Fibroblast of skin of right quadriceps (primary cell): ENCODE measurements around the gene HLA-B.
"Not testable (repeated sequence)": the region's sequence is repeated elsewhere in the genome, so short reads cannot be mapped to it uniquely, and the experiment has no call there.

Source experiments
- DNase-seq: peaks from one replicate; pipeline ENCODE4 v3.0.0-alpha.2; 2013

Gene HLA-B

DNA sequence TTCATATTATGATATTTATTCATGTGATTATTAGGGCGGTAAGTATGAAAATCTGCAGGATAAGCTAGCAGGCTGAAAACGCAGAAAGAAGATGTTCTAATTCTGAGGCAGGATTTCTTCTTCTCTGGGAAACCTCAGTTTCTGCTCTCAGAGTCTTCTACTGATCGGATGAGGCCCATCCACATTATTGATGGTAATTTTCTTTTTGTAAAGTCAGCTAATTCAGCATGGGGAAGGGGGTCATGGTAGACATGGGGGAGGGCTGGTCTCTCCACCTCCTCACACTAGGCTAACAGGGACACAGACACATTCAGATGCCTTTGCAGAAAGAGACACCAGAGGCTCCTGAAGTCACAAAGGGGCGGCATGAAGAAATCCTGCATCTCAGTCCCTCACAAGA, 24.7 kb upstream of the HLA-B start:
- DNase-seq, result no peak

DNA sequence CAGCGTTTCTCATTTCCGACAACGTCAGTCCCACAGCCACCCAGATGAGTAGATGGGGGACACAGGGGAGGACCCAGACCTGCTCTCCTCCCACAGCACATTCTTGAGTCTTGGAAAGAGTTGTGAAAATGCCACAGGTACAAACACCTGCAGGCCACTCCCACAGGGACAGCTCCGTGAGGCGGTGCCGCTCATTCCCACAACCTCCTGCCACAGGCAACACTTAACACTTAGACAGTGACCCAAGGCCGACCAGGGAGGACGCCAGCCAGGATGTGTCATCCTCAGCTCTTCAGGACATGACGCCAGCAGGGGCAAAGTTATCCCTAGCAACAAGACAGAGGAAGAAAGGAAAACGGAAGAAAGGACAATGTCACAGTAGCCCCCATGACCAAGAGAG, 22.9 kb upstream of the HLA-B start:
- no peak for DNase-seq

DNA sequence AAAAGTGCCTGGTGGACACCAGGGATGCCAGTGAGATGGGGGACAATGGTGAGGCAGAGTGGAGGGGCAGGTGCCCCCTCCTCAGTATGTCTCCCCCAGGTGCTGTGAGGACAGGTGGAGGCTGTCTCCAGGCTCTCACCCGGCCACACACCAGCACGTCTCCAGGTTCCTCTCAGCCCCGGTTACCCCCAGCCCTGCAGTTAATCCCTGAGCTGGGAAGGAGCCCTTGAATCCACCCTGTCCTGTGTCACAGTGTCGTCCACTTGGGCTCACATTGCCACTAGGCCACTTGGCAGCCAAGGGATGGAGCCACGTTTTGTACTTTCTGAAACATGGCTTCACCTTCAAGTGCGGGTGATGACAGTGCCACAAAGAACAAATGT, 21.7 kb upstream of the HLA-B start:
- DNase-seq, result no peak

DNA sequence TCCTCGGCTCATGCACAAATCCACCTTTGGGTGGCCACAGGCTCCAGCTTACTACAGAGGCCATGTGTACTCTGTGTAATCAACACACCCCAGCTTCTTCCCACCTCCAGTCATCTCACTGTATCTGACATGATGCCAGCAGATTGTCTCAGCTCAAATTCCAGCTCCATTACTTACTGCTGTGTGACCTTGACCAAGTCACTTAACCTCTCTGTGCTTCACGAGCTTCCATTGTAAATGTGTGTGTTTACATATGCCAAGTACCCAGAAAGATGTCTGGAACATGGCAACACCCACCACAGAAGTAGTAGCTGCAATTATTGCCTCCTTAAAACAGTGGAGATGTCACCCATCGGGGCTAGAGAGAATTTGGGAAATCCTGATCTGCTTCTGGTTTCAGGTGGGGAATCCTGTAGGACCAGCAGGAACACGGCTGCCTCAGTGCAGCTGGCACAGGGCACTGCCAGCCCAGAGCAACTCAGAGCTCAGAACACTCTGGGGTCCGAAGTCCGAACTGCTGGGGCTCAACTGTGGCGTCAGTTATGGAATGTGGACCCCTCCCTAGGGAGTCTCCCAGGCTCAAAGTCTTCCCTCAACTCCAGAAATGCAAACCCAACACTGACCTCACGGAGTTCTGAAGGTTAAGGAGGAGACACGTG, 21.2 kb upstream of the HLA-B start:
- DNase-seq, result no peak

DNA sequence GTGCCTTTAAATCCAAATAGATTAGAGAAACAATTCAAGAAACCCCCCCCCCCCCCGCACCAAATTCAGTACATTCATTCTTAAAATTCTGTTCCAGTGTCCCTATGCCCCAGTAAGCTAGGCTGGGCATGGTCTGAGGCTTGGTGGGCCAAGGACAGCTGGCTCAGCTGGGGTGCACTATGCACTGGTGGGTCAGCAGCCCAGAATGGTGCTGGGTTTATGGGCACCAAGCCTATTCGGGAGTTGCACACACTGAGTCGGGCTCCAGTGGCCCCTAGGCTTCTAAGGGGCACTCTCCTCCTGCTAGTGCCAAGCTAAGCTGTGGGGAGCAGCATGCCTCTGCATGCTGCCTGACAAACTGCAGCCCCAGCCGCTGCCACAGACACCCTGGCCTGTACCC, 20.1 kb upstream of the HLA-B start:
- no peak for DNase-seq

DNA sequence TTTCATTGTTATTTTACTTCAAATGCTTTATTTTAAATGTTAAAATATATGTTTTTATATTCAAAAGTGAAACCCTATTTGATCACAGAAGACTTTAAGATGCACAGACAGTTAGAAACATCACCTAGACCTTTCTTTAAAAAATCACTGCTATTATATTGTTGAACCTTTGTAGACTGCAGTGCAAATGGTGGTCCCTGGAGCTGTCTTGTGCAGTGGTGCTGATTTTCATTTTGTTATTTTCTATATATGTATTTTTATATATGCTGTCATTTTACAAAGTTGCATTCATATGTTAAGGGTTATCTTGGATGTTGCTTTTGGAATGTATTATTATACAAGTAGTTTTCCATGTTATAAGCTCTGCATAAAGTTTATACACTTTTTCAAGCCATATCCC, 18.7 kb upstream of the HLA-B start:
- no peak for DNase-seq

DNA sequence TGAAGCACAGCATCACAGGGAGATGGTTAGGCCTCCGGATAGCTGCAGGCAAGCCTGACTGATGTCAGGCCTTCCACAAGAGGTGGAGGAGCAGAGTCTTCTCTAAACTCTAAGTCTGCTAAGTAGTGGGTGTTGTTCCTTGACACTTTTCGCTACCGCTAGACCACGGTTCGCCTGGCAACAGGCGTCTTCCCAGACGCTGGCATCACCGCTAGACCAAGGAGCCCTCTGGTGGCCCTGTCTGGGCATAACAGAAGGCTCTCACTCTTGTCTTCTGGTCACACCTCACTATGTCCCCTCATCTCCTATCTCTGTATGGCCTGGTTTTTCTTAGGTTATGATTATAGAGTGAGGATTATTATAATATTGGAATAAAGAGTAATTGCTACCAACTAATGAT, 17.1 kb upstream of the HLA-B start:
- DNase-seq, result not testable (repeated sequence)

DNA sequence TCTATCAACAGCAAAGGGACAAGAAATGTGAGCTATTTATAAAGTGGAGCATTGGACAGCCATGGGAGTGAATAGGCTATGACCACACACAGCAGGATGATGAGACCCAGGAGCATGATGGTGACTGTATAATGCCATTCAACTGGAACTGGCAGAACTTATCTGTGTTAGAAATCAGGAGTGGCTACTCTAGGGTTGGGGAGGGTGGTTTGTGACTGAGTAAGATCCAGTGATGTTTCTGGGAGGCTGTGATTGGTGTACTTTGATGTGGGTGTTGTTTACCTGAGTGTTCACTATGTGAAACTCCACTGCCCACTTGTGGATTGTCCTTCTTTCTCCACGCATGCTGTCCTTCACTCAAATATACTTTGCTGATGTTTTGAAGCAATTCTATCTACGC, 11.5 kb upstream of the HLA-B start:
- DNase-seq, result no peak

DNA sequence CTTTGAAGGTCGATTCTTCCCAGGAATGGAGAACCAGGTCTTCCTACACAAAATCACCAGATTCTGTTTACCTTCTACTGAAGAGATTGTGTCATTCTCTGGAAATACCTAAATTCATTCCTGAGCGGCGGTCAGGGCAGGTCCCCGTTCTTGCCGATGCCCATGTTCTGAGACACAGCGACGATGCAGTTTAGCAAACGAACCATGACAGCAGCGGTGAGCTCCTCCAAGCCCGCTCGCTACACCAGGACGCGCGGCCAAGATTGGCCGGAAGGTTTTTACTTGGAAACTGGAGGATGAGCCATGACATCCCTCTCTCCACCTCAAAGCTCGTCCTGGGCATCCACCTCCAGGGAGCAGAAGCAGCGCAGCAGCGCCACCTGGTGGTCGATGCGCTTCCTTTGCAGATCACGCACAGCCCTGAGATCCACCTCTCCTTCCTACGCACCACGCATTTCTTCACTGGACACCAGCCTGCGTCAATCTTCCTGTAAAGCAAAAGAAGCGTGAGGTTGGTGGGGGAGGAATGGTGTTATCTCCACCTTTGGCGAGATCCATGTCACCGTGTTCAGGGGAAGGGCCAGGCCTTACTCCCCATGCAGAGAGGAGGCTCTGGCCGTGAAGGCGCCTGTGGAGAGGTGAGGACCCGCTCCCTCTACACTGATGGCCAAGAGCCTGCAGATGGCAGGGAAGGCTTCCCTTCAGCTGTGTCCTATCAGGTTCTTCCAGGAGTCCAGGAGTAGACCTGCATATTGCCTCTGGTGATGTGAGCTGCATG, 9.9 kb upstream of the HLA-B start:
- DNase-seq, result peak; percentile 76

DNA sequence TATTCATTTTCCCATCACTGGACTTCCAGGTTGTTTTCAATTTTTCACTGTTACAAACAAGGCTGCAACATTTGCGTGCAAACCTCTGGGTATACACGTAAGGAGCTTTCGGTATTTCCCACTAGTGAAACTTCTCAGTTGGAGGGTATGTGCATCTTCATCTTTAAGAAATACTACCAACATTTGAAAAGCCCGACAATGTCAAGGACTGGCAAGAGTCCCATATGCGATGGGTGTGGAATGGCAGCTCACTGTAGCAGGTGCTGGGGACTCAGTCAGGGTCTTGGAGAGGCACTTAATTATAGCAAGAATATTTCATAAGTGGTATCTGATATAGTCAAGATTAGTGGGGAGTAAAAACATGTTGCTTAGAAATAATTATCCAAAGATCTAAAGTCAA, 8.9 kb upstream of the HLA-B start:
- no peak for DNase-seq

DNA sequence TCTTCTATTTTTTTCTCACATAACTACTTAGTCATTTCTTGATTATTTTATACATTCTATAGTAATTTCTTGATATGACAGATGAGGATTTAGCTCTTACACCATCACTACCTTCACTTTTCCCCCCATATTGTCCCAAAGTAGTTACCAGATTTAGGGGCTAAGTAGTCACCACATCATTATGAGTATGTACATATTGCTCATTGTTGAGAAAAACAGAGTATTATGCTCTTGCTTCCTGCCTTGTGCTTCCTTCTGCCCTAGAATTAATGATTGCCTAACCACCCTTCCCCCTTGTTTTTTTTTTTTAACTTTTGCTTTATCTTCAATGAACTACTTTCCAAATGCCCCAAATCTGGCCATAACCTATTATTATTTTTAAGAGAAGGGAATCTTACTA, 6.8 kb upstream of the HLA-B start:
- no peak for DNase-seq

DNA sequence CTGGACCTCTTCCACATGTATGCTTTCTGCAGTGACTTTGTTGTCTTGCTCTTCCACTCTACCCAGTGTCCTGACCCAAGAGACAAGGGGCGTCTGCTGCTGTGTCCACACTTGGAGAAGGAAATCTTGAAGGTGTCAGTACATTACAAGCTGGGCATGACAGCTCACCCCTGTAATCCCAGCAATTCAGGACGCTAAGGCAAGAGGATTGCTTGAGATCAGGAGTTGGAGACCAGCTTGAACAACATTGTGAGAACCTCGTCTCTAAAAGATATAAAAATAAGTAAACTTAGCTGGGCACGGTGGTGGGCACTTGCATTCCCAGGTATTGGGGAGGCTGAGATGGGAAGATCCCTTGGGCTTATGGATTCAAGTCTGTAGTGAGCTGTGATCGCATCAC, 5.8 kb upstream of the HLA-B start:
- no peak for DNase-seq

DNA sequence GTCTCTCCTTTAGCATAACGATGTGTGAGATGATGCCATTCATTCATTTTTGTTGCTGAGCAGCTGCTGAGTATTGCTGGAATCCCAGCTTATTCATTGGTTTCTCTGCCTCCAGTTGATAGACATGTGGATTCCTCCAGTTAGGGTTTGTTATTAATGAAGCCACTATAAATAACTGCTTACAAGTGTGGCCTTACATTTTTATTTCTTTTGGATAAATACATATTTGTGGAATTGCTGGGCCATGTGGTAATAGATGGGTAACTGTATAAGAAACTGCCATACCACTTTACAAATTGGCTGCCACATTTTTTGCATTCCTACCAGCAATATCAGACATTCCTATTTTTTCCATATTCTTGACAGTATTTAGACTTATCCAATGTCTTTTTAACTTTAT, 2.6 kb upstream of the HLA-B start:
- DNase-seq, result no peak

DNA sequence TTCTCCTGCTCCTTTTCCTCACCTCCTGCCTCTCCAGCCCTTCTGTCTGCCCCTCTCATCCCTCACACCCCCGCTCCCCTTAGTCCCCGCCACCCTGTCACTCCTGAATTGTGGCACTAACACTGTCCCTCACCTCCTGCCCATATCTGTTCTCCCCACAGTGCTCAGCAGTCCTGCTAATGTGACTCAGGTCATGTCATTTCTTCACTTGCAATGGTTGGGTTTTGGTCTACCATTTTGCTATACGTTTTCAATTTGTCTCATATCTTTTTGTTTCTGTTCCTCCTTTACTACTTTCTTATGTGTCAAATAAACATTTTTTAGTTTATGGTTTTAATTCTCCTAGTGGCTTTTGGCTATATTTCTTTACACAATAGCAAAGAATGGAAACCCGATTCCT, 1.3 kb upstream of the HLA-B start:
- DNase-seq, result no peak

DNA sequence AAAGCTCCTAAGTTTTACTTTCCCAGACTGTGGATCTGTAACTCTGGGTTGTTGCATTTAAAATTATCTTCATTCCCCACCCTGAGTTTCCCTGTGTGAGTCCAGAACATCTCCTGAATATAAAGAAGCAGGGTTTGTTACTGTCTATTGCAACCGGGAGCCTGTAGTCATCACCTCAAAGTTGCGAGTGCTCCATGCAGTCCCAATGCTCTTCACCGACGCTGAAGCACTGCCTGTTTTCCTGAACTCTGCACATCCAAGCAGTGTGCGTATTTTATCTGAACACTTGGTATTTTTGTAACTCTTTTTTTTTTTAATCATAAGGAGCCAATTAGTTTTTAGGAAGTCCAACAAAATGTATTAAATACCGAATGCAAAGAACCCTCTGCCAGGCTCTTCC, 907 bp upstream of the HLA-B start:
- no peak for DNase-seq

DNA sequence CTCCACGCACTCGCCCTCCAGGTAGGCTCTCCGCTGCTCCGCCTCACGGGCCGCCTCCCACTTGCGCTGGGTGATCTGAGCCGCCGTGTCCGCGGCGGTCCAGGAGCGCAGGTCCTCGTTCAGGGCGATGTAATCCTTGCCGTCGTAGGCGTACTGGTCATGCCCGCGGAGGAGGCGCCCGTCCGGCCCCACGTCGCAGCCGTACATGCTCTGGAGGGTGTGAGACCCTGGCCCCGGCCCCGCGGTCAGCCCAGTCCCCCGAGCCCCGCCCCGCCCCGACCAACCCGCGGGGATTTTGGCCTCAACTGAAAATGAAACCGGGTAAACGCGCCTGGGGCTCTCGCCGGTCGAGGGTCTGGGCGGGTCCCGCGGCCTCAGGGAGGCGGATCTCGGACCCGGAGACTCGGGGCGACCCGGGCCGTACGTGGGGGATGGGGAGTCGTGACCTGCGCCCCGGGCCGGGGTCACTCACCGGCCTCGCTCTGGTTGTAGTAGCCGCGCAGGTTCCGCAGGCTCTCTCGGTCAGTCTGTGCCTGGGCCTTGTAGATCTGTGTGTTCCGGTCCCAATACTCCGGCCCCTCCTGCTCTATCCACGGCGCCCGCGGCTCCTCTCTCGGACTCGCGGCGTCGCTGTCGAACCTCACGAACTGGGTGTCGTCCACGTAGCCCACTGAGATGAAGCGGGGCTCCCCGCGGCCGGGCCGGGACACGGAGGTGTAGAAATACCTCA, 598 bp downstream of the HLA-B start:
- DNase-seq, result no peak

DNA sequence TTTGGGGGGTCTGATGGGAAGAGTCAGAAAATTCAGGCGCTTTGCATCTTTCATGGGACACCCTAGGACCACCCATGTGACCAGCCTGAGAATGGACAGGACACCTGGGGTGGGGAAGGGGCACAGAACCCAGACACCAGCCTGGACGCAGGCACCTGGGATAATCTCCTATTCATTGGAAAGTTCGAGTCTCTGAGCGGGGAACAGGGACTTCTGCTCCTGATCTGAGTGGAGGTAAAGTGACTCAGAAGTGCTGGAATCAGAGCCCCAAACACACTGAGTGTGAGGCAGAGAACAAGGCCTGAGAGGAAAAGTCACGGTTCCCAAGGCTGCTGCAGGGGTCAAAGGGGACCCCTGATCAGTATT, 1.4 kb downstream of the HLA-B start:
- no peak for DNase-seq

DNA sequence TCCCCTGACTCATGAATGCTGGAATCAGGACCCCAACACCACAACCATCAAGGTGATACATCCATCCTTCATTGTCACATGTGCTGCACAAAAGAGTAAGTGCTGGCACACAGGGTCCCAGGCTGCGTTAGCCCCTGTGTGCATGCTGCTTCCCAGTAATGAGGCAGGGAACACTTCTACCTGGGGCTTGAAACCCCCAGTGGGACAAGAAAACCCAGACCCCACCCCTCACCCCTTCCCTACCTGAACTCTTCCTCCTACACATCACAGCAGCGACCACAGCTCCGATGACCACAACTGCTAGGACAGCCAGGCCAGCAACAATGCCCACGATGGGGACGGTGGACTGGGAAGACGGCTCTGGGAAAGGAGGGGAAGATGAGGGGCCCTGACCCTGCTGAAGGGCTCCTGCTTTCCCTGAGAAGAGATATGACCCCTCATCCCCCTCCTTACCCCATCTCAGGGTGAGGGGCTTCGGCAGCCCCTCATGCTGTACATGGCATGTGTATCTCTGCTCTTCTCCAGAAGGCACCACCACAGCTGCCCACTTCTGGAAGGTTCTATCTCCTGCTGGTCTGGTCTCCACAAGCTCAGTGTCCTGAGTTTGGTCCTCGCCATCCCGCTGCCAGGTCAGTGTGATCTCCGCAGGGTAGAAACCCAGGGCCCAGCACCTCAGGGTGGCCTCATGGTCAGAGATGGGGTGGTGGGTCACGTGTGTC, 2.0 kb downstream of the HLA-B start:
- DNase-seq, result no peak

DNA sequence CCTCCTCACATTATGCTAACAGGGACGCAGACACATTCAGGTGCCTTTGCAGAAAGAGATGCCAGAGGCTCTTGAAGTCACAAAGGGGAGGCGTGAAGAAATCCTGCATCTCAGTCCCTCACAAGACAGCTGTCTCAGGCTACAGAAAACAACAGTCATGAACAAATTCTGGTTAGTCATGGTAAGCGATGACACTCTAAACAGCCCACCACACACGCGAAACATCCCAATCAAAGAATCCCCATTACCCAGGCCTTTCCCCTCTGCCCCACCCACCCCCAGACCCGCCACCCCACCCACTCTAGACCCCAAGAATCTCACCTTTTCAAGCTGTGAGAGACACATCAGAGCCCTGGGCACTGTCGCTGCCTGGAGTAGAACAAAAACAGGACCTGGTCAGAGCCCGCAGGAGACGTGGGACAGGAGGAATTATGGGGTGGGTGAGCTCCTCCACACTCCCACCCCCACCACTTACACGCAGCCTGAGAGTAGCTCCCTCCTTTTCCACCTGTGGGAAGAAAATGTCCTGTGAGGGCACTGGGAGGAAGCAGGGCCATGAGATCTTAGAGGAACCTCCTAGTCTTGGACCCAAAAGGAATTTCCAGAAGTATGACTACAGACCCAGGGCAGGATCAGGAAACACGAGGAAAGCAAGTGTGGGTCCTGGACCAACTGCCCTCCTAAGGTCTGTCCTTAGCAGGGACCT, 2.7 kb downstream of the HLA-B start:
- DNase-seq, result no peak

DNA sequence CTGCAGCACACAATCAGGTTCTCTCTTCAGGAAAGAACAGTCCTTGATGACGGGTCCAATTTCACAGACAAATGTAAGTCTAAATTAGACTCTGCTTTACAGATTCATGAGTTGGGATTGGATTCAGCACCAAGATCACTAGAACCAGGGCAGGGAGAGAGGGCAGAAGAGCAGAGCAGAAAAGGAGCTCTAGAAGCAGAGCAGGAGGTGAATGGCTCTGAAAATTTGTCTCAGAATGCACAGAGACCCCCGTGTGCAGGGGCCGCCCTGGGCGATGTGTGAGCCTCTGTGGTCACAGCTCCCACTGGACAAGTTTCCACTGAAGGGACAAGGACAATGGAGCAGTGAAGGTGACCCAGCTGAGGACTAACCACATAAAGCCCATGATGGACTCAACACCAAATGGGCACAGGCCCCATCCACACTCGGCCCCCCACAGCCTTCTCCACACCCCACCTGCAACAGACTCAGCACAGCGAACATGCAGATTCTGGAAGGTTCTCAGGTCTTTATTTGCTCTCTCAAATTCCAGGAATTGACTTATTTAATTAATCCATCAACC, 3.5 kb downstream of the HLA-B start:
- no peak for DNase-seq

DNA sequence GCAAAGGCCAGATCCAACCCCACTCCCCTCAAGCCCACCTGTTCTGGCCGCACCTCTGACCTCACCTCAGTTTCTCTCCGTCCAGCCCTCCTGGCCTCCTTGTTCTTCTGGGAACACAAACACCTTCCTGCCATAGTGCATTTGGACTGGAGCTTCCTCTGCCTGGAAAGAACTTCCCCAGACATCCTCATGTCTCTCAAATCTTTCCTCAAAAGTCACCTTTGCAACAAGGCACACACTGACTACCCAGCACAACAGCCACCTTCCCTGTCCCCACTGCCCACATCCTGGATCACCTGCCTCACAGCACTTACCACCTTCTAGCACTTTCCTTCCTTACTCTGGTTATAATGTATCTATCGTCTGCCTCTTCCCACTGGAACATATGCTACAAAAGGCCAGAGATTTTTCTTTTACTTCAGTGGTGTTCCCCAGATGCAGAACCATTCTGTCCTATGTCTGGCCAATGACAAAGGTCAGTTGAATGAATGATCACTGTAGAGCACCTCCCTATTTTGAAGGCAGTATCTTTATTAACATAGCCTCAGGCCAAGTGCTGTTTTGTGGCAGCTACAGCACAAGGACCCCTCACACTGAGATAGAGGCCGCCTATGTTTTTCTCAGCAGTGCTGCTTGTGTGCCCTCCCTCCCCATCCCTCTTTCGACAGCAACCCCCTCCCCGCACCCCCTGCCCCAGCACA, 4.1 kb downstream of the HLA-B start:
- no peak for DNase-seq

DNA sequence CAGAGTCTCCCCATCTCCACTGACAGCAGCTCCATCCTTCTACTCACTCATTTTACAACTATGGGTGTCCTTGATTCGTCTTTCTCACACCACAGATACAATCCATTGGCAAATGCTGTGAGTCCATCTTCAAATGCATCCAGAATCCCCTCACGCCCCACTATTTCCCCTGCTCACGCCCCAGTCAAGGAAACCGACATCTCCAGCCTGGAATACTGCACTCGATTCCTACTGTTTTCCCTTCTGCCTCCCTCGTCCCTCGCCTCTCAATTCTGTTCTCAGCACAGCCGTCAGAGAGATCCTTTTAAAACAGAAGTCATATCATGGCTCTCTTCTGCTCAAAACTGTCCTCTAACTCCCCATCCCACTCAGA, 4.7 kb downstream of the HLA-B start:
- DNase-seq, result no peak
